KOPT-K1 (cell line): ENCODE data around the gene PACS1.

ENCODE experiments used
- H3K27ac ChIP-seq: fragments of 200-600 bp; sonication (generic); 2 replicates; pipeline ENCODE4 v1.5.1; 2016; ENCODE audit warnings: antibody characterized with exemption, mild to moderate bottlenecking, low read depth, low read length; ENCODE audit not compliant: poor library complexity, severe bottlenecking
- H3K36me3 ChIP-seq: fragments of 200-600 bp; sonication (generic); 2 replicates; pipeline ENCODE4 v1.5.1; 2017; ENCODE audit warnings: antibody characterized with exemption, mild to moderate bottlenecking, low read length, moderate library complexity; ENCODE audit not compliant: insufficient read depth
- H3K9me3 ChIP-seq: fragments of 200-600 bp; sonication (generic); 2 replicates; pipeline ENCODE4 v1.5.1; 2017; ENCODE audit warnings: antibody characterized with exemption, low read length, mild to moderate bottlenecking; ENCODE audit not compliant: insufficient read depth, poor library complexity, severe bottlenecking

Gene PACS1

DNA sequence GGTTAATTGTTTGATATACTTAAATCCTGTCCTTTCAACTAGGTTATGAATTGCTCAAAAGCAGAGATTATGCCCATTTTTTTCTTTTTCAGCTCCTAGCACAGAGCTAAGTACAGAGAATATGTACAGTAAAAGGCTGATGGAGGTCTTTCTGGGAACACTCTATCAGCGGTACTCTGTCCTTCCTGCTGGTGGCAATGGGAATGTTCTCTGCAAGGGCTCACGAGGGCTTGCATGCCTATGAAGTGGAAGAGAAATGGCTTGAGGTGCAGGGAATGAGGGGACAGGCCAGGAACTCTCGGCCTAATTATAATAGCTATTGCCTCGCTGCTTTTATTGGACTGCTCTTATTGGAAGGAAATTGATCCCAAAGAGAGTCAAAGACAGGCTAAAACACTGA is 114.7 kb downstream of the PACS1 start:
- H3K36me3 ChIP-seq: no peaks in the 10 kb centered on the region
- no peaks in the 10 kb centered on the region for H3K9me3 ChIP-seq
- no peak overlapping the region for H3K27ac ChIP-seq

DNA sequence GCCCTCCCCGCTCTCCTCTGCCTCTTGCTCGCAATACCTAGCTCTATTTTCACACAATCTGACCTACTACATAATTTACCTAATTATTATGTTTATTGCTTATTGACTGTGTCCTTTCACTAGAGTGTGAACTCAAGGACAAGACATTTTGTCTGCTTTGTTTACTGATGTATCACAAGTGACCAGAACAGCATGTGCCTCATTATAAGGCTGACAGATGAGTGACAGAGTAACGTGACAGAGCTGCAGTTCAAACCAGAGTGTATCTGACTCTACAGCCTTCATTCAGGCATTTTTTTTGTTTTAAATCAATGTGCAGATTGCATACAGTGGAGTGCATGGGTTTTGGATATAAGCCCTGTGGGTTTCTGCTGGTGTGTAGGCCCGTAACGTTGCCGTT is 116.4 kb downstream of the PACS1 start:
- Histone ChIP-seq H3K27ac (no peak overlapping the region), H3K36me3 (no peaks in the 10 kb centered on the region), H3K9me3 (no peaks in the 10 kb centered on the region)

DNA sequence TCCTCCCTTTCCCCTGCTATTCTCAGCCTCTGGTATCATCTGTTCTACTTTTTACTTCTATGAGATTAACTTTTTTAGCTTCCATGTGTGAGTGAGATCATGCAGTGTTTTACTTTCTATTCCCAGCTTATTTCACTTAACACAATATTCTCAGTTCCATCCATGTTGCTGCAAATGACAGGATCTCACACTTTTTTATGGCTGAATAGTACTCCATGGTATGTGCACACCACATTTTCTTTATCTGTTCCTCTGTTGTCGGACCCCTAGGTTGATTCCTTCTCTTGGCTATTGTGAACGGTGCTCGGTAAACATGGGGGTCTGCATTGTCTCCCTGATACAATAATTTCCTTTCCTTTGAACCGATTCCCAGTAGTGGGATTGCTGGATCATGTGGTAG is 117.4 kb downstream of the PACS1 start:
- Histone ChIP-seq H3K27ac (no peak overlapping the region), H3K9me3 (no peaks in the 10 kb centered on the region), H3K36me3 (no peaks in the 10 kb centered on the region)

DNA sequence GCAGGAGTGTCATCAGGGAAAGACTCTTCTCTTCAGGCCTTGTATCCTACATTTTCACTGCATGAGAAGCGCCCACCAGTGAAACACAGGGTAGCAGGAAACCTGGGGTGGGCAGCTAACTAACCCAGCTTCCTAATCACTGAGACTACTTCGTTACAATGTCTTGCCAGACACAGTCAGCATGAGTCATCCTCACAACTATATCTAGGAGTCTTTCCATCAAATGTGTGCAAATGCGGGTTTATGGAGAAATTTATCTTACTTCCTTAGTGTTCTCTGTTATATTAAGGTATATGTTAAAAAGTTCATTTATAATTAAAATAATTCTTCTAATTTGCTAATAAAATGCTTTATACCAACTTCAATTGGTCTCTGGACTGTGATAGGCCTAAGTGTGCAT is 118.5 kb downstream of the PACS1 start:
- H3K36me3 ChIP-seq: no peaks in the 10 kb centered on the region
- no peaks in the 10 kb centered on the region for H3K9me3 ChIP-seq
- H3K27ac ChIP-seq: no peak overlapping the region

DNA sequence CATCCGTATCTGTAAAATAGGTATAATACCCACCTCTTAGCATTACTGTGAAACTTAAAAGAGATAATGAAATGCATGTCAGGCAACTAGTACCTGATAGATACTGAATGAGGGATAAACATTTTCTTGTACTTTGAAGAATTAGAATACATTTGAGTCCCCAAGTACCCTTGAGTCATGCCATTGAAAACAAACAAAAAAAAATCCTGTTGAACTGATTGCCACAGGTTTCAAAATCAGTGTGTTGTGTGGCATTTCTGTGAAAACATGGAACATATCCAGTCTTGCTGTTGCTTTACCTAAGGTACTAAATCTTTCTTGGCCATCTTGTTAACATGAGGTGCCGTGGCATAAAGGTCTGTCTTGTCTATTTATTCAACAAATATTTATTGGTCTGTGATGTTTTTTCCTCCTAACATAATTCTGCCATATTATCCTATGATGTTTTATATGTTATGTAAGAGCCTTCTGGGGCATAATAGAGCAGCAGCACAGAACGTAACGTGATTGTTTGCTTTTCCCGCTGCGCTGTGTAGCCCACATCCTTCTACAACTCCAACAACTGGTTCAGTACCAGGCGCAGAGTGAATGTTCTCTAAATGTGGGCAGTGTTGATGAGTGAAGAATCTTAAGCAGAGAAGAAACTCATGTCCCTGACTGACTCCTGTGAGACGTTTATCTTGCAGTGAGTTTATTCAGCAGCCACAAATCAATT is 119.1 kb downstream of the PACS1 start:
- no peaks in the 10 kb centered on the region for H3K36me3 ChIP-seq
- H3K9me3 ChIP-seq: no peaks in the 10 kb centered on the region
- no peak overlapping the region for H3K27ac ChIP-seq

DNA sequence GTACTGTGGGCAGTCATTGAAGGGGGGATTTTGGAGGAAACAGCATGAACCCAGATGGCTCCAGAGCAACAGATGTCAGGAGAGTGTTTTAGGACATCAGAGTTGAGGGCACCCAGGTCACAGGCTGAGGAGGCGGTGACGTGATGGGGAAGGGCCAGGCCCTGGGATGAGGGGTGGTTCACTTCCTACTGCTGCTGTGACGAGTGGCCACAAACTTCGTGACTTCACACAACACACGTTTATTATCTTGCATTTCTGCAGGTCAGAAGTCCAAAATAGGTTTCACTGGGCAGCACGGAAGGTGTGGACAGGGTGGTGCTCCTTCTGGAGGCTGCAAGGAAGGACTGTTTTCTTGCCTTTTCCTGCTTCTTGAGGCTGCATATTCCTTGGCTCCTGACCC is 120.7 kb downstream of the PACS1 start:
- Histone ChIP-seq H3K36me3 (no peaks in the 10 kb centered on the region), H3K27ac (no peak overlapping the region), H3K9me3 (no peaks in the 10 kb centered on the region)

DNA sequence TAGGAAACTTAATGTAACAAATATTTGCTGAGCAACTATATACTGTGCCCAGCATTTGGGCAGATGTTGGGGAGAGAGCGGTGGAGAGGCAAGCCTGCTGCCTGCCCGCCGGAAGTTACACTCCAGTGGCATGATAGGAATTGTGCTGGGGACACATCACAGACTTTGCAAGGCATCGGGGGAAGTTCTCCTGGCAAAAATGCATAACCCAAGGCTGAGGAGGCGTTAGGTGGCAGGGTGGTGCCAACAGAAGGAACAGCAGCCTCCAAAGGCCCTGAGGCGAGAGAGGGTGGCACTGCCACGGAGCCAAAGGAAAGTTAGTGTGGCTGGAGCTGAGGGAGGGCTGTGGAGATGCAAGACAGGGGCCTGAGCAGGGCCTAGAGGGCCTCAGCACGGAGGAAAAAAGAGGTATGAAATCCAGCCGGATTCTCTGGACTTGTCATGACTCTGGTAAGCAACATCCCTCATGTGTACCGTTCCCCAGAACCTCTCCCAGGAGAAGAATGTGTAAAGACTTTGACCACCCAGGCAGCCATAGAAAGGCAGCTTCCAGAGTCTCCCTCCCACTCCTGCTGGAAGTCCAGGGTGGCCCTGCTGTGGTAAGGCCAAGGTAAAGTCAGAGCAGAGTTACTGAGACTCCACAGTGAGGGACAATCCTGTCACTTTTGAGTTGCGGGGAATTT is 122.2 kb downstream of the PACS1 start:
- no peaks in the 10 kb centered on the region for H3K9me3 ChIP-seq
- no peak overlapping the region for H3K27ac ChIP-seq
- no peaks in the 10 kb centered on the region for H3K36me3 ChIP-seq

DNA sequence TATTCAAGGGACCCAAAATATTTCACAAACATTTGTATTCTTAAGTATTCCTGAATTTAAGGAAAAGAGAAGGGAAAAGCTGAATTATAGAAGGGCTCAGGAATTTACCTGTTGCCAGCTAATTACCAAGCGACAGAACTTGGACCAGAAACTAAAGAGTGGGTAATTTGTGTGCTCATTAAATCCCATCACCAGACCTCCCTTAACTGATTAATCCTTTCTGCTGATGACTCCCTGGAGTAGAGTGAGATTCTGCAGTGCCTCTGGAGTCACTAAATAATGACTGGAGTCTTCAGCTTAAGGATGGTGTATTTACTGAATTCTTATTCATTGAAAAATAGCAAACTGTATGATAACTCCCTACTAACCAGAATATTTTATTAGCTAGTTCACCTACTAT is 124.3 kb downstream of the PACS1 start:
- H3K9me3 ChIP-seq: no peaks in the 10 kb centered on the region
- no peak overlapping the region for H3K27ac ChIP-seq
- no peaks in the 10 kb centered on the region for H3K36me3 ChIP-seq

DNA sequence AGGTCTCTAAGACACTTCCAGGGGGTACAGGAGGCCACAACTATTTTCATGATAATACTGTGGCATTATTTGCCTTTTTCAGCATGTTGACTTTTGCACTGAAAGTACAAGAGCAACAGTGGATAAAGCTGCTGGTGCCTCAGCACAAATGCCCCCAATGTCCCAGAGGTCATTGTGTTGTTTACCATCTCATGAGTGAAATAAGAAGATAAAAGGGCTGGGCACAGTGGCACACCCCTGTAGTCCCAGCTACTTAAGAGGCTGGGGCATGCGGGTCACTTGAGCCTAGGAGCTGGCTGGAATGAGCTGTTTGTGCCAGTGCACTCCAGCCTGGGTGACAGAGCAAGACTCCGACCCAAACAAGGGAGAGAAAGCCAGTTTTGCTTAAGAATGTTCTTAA is 125.8 kb downstream of the PACS1 start:
- H3K36me3 ChIP-seq: no peaks in the 10 kb centered on the region
- no peak overlapping the region for H3K27ac ChIP-seq
- peaks cover 8% of the 10 kb centered on the region for H3K9me3 ChIP-seq

DNA sequence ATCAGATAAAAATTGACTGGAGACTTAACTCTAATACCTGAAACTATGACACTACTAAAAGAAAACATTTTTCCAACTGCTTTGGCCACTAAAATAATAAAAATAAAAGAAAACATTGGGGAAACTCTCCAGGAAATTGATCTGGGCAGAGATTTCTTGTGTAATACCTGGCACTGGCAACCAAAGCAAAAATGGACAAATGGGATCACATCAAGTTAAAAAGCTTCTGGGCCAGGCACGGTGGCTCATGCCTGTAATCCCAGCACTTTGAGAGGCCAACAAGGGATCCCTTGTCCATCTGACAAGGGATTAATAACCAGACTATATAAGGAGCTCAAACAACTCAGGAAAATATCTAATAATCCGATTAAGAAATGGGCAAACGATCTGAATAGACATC is 133.8 kb downstream of the PACS1 start:
- Histone ChIP-seq H3K27ac (no peak overlapping the region), H3K36me3 (no peaks in the 10 kb centered on the region), H3K9me3 (peaks cover 13% of the 10 kb centered on the region)

DNA sequence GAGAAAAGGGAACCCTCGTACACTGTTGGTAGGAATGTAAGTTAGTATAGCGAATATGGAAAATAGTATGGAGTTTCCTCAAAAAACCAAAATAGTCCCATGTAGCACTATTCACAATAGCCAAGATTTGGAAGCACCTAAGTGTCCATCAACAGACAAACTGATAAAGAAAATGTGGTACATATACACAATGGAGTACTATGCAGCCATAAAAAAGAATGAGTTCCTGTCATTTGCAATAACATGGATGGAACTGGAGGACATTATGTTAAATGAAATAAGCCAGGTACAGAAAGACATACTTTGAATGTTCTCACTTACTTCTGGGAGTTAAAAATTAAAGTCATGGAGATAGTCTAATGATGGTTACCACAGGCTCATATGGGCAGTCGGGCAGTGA is 134.3 kb downstream of the PACS1 start:
- no peak overlapping the region for H3K27ac ChIP-seq
- H3K36me3 ChIP-seq: no peaks in the 10 kb centered on the region
- peaks cover 13% of the 10 kb centered on the region for H3K9me3 ChIP-seq

DNA sequence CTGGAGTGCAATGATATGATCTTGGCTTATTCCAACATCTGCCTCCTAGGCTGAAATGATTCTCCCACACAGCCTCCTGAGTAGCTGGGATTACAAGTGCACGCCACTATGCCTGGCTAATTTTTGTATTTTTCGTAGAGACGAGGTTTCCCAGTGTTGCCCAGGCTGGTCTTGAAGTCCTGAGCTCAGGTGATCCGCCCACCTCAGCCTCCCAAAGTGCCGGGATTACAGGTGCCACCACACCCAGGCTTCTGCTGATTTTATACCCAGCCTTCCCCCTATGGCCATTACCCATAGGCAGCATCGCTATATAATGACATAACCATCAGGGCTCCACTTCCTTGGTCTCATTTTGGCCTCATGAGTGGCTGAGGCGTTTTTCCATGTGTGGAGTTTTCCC is 137.7 kb downstream of the PACS1 start:
- no peaks in the 10 kb centered on the region for H3K9me3 ChIP-seq
- no peaks in the 10 kb centered on the region for H3K36me3 ChIP-seq
- H3K27ac ChIP-seq: no peak overlapping the region

DNA sequence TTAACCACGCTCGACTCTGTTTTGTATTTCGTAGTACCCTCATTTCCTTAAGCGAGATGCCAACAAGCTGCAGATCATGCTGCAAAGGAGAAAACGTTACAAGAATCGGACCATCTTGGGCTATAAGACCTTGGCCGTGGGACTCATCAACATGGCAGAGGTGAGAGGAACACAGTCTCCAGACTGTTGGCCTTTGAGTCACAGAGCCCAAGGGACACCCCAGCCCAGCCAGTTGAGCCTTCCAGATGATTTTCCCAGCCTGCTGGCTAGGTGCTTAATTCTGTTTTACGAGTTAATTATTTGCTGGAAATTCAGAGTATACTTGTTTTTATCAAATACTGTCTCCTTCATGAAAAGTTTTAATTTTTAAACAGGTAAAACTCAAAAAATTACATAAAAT is 141.0 kb downstream of the PACS1 start:
- Histone ChIP-seq H3K36me3 (no peaks in the 10 kb centered on the region), H3K27ac (no peak overlapping the region), H3K9me3 (no peaks in the 10 kb centered on the region)

DNA sequence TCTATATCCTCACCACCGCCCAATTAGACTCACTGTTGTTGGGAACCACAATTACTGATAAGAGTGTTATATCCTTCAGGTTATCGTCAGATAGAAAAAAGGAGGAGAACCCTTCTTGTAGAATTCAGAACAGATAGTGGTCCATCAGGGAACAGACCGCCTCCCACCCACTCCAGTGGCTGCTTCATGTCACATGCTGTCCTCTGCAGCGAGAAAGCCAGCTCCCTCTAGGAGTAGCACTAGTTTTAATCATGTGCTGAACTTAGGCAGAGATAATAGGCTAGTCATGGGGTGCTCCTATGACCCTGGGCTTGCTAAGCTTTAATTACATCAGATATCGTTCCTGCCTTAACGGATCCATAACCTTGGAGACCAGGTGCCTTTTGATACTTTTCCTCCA is 146.8 kb downstream of the PACS1 start:
- 0 out of 2 replicates have a peak, but pooled peaks cover 6% of the 10 kb centered on the region for H3K36me3 ChIP-seq
- H3K9me3 ChIP-seq: no peaks in the 10 kb centered on the region
- H3K27ac ChIP-seq: no peak overlapping the region

DNA sequence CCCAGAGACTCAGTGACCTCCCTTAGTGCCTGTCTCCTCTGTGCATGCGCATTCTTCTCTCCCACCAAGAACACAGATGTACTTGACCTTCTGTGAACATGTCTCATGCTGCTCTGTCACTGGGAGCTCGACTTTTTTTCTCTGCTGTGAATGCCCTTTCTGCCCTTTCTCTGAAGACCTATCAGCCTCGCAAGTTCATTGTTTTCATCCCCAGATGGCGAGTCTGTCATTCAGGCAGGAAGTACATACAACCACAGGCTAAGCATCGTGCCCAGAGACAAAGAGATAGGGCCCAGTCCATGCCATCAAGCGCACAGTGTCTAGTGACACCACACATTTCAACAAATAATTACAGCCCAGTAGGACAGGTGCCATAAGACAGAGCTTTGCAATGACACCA is 148.0 kb downstream of the PACS1 start:
- Histone ChIP-seq H3K9me3 (no peaks in the 10 kb centered on the region), H3K36me3 (0 out of 2 replicates have a peak, but pooled peaks cover 6% of the 10 kb centered on the region), H3K27ac (peak overlapping the region; percentile 27)
